ENCODE measurements around the gene ZNF280B.

DNA sequence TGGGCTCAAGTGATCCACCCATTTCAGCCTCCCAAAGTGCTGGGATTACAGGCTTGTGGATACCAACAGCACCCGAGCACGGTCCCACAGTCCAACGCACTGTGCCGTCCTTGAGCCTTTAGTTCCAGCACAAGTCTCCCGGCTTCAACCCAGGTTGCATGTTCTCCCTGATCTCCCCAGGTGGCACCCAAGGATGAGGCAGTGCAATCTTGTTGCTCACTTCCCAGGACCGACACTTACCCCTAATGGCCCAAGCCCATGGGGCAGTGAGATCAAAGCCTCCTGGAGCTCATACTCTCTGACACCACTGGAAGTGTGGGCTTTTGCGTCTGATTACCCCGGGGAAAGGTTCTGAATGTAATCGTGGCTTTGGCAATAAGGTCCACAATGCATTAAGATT, 47.1 kb upstream of the ZNF280B start:
- TF ChIP-seq, protein P1, sequence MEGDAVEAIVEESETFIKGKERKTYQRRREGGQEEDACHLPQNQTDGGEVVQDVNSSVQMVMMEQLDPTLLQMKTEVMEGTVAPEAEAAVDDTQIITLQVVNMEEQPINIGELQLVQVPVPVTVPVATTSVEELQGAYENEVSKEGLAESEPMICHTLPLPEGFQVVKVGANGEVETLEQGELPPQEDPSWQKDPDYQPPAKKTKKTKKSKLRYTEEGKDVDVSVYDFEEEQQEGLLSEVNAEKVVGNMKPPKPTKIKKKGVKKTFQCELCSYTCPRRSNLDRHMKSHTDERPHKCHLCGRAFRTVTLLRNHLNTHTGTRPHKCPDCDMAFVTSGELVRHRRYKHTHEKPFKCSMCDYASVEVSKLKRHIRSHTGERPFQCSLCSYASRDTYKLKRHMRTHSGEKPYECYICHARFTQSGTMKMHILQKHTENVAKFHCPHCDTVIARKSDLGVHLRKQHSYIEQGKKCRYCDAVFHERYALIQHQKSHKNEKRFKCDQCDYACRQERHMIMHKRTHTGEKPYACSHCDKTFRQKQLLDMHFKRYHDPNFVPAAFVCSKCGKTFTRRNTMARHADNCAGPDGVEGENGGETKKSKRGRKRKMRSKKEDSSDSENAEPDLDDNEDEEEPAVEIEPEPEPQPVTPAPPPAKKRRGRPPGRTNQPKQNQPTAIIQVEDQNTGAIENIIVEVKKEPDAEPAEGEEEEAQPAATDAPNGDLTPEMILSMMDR (IDR thresholded peaks at IDR 0.05) = no peak
- TF ChIP-seq POLR2A (IDR thresholded peaks at IDR 0.05) = no peak
